ENCODE data around the gene SLC6A5. TPM values are rescaled to one million over a fixed set of nuclear protein-coding genes. Genes with fewer than 3 reads are reported as not detected.

The SLC6A5 gene
- total RNA-seq, 1 experiment from 2014 or later, result not detected

DNA sequence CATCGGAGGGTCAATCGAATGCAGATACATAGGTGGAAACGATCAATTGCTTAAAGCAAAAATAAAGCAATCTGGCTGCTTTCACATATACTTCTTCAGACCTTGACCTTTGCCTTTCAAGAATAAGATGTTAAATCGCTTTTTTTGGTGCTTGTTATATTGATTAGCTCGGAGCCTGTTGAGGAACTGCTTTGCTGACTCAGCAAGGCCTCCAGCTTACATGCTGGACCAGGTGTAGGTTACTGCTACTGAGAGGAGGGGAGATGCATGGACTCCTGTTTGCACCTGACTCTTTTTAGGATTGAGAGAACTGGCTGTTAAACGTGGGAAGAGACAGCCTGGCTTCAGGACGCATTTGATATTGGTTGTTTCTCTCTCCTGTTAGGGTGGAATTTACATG lies 38.7 kb downstream of the SLC6A5 start:
- Histone ChIP-seq H3K56ac (ENCODE audit: insufficient read length, low read depth, low read length) (no peak overlapping the region), H3K23me2 (ENCODE audit: insufficient read length, low read depth, low read length, poor library complexity, severe bottlenecking) (no peaks in the 10 kb centered on the region), H2AK5ac (ENCODE audit: insufficient read length, low read length) (no peak overlapping the region), H3T11ph (ENCODE audit: low read length) (no peak overlapping the region), H3K79me2 (ENCODE audit: insufficient read depth, low read length) (no peaks in the 10 kb centered on the region), H3K9ac (ENCODE audit: extremely low read depth, insufficient read length, low read length) (no peak overlapping the region), H2BK15ac (ENCODE audit: low read depth, low read length) (no peak overlapping the region), H3K4me2 (ENCODE audit: insufficient read depth, insufficient read length, low read length) (no peak overlapping the region), H2BK120ac (ENCODE audit: low read depth, low read length, poor library complexity, severe bottlenecking) (no peak overlapping the region), H2BK20ac (ENCODE audit: low read depth, low read length, poor library complexity, severe bottlenecking) (no peak overlapping the region), H3K27ac (ENCODE audit: insufficient read length, low read depth, low read length) (no peak overlapping the region), H4K5ac (ENCODE audit: insufficient read length, low read depth, low read length) (no peak overlapping the region), H3K18ac (ENCODE audit: insufficient read length, low read depth, low read length) (no peak overlapping the region), H3K4ac (ENCODE audit: low read depth, low read length) (no peak overlapping the region), H3K79me1 (ENCODE audit: insufficient read depth, low read depth, low read length, poor library complexity, severe bottlenecking) (no peaks in the 10 kb centered on the region), H3K9me3 (ENCODE audit: control insufficient read depth, low read depth, low read length) (no peaks in the 10 kb centered on the region), H3K27me3 (ENCODE audit: insufficient read depth, low read length) (no peaks in the 10 kb centered on the region; the same call in 1 of the 2 replicates), H2BK5ac (ENCODE audit: insufficient read length, low read length) (no peak overlapping the region), H3K14ac (ENCODE audit: insufficient read depth, low read length) (no peak overlapping the region), H2AFZ (ENCODE audit: low read length) (no peak overlapping the region), H3K23ac (ENCODE audit: insufficient read length, low read depth, low read length) (no peak overlapping the region), H3K4me1 (ENCODE audit: insufficient read depth, low read length) (peaks cover 2% of the 10 kb centered on the region; the same call in 1 of the 2 replicates), H4K91ac (ENCODE audit: insufficient read length, low read depth, low read length) (no peak overlapping the region), H2BK12ac (ENCODE audit: insufficient read length, low read depth, low read length) (no peak overlapping the region), H4K20me1 (ENCODE audit: control insufficient read depth, insufficient read depth, insufficient read length) (no peaks in the 10 kb centered on the region), H4K8ac (replicated peaks; ENCODE audit: insufficient read length, low read depth, low read length) (no peak overlapping the region)
- H3K27ac Mint-ChIP-seq, result no peak overlapping the region
- no peak overlapping the region for H3K4me3 Mint-ChIP-seq
- WGBS (ENCODE audit: extremely low coverage, insufficient read length, low lambda C conversion rate), result no CpG with 5 or more reads among the region's 7 CpGs
- peaks cover 0 to 2% of the 10 kb centered on the region in 2 experiments; a peak in 2 of 5 replicates for H3K9me3 Mint-ChIP-seq
- H3K27me3 Mint-ChIP-seq (ENCODE audit: low read depth), result no peaks in the 10 kb centered on the region; the same call in 1 of the 2 replicates
- no peaks in the 10 kb centered on the region for H3K36me3 Mint-ChIP-seq (ENCODE audit: insufficient read depth in 1 of 3, low read depth in 3 of 3)
- DNase-seq, result no peak
- H3K4me1 Mint-ChIP-seq, result peaks cover 8 to 12% of the 10 kb centered on the region in 2 experiments
- TF ChIP-seq, protein P1, sequence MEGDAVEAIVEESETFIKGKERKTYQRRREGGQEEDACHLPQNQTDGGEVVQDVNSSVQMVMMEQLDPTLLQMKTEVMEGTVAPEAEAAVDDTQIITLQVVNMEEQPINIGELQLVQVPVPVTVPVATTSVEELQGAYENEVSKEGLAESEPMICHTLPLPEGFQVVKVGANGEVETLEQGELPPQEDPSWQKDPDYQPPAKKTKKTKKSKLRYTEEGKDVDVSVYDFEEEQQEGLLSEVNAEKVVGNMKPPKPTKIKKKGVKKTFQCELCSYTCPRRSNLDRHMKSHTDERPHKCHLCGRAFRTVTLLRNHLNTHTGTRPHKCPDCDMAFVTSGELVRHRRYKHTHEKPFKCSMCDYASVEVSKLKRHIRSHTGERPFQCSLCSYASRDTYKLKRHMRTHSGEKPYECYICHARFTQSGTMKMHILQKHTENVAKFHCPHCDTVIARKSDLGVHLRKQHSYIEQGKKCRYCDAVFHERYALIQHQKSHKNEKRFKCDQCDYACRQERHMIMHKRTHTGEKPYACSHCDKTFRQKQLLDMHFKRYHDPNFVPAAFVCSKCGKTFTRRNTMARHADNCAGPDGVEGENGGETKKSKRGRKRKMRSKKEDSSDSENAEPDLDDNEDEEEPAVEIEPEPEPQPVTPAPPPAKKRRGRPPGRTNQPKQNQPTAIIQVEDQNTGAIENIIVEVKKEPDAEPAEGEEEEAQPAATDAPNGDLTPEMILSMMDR (conservative IDR thresholded peaks at IDR 0.05), result no peak

Measured in H9 (cell line).